Measurements from ENCODE around the gene MRPL58.
"Not testable (repeated sequence)": the region's sequence is repeated elsewhere in the genome, so short reads cannot be mapped to it uniquely, and the experiment has no call there.

Gene MRPL58

DNA sequence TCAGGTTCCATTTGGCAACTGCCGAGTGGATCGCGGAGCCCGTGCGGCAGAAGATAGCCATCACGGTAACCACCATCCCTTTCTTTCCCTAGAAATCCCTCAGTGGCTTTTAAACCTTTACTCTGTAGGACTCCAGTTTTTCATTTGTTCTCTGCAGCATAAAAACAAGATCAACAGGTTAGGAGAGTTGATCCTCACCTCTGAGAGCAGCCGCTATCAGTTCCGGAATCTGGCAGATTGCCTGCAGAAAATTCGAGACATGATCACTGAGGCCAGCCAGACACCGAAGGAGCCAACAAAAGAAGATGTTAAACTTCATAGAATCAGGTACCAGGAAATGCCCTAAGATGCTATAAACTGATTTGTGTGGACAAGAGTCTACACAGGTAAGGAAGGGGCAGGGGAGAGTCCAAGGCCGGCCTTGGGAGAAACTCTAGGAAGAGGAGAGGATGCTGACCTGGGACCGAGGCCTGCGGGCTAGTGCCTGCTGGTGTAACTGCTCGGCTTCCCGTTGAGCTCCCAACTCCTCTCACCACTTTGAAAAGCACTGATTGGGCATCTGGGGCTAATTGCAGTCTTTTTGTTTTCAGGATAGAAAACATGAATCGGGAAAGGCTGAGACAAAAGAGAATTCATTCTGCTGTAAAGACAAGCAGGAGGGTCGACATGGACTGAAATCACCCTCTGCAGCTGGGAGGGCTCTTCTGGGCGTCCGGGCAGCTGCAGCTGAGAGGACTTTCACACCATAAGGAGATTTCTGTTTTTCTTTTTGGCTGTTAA is 8.1 kb downstream of the MRPL58 start:
- no peak for TF ChIP-seq ZFX (IDR thresholded peaks at IDR 0.05)
- TF ChIP-seq, protein P1, sequence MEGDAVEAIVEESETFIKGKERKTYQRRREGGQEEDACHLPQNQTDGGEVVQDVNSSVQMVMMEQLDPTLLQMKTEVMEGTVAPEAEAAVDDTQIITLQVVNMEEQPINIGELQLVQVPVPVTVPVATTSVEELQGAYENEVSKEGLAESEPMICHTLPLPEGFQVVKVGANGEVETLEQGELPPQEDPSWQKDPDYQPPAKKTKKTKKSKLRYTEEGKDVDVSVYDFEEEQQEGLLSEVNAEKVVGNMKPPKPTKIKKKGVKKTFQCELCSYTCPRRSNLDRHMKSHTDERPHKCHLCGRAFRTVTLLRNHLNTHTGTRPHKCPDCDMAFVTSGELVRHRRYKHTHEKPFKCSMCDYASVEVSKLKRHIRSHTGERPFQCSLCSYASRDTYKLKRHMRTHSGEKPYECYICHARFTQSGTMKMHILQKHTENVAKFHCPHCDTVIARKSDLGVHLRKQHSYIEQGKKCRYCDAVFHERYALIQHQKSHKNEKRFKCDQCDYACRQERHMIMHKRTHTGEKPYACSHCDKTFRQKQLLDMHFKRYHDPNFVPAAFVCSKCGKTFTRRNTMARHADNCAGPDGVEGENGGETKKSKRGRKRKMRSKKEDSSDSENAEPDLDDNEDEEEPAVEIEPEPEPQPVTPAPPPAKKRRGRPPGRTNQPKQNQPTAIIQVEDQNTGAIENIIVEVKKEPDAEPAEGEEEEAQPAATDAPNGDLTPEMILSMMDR (conservative IDR thresholded peaks at IDR 0.05) = no peak
- H3K27ac ChIP-seq = peak overlapping the region; percentile 75

DNA sequence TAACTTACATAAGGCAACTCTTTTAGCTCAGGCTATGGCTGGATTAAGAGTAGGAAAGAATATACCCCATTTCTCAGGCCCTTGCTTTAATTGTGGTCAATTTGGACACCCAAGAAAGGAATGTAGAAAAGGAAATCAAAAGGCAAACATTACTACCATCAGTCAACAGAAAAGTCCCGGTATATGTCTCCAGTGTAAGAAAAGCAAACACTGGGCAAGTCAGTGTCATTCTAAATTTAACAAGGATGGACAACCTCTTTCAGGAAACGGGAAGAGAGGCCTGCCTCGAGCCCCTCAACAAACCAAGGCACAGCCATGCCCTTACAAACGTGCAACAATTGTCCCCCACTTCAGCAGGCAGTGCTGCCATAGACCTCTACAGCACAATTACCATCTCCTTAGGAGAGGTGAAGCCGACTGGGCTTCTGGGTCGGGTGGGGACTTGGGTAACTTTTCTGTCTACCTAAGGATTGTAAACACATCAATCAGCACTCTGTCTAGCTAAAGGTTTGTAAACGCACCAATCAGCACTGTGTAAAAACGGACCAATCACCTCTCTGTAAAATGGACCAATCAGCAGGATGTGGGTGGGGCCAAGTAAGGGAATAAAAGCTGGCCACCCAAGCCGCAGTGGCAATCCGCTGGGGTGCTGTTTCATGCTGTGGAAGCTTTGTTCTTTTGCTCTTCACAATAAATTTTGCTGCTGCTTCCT is 12.4 kb downstream of the MRPL58 start:
- peak overlapping the region; percentile 6; the same call in 1 of the 2 replicates for H3K27ac ChIP-seq
- no peak for TF ChIP-seq ZFX (IDR thresholded peaks at IDR 0.05)
- TF ChIP-seq, protein P1 (conservative IDR thresholded peaks at IDR 0.05) = no peak

DNA sequence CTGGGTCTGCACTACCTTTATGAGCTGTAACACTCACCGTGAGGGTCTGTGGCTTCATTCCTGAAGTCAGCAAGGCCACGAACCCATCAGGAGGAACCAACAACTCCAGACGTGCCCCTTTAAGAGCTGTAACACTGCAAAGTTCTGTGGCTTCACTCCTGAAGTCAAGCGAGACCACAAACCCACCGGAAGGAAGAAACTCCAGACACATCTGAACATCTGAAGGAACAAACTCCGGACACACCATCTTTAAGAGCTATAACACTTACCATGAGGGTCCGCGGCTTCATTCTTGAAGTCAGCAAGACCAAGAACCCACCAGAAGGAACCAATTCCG is 12.9 kb downstream of the MRPL58 start:
- H3K27ac ChIP-seq = not testable (repeated sequence)

DNA sequence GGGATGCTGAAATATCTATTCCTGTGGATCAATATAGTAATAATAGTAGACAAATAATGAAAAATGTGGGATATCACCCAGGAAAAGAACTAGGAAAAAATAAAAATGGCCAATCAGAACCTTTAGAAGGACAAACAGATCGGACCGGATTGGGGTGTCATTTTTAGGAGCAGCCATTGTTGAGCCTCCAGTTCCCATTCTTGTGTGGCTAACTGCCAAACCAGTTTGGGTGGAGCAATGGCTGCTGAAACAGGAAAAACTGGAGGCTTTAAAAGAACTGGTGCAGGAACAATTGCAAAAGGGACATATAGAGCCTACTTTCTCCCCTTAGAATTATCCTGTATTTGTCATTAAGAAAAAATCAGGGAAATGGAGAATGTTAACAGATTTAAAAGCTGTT is 14.2 kb downstream of the MRPL58 start:
- not testable (repeated sequence) for H3K27ac ChIP-seq

DNA sequence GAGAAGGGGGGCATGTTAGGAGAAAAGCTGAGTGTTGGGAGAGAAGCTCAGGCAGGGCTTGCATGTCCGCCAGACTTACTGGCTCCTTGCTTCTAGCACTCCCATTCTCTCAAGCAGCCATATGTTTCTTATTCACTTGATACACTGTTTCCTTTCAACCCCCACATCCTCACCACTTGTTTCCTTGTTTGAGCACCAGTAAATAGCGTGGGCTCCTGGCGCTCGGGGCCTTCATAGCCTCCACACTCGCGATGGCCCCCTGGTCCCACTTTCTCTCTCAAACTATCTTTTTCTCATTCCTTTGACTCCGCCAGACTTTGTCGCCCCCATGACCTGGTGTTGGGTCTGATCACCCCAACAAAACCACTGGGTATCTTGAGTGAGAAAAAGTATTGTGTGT is 17.7 kb downstream of the MRPL58 start:
- no peak overlapping the region for H3K27ac ChIP-seq
- TF ChIP-seq ZFX (IDR thresholded peaks at IDR 0.05) = no peak
- TF ChIP-seq, protein P1 (conservative IDR thresholded peaks at IDR 0.05) = no peak

DNA sequence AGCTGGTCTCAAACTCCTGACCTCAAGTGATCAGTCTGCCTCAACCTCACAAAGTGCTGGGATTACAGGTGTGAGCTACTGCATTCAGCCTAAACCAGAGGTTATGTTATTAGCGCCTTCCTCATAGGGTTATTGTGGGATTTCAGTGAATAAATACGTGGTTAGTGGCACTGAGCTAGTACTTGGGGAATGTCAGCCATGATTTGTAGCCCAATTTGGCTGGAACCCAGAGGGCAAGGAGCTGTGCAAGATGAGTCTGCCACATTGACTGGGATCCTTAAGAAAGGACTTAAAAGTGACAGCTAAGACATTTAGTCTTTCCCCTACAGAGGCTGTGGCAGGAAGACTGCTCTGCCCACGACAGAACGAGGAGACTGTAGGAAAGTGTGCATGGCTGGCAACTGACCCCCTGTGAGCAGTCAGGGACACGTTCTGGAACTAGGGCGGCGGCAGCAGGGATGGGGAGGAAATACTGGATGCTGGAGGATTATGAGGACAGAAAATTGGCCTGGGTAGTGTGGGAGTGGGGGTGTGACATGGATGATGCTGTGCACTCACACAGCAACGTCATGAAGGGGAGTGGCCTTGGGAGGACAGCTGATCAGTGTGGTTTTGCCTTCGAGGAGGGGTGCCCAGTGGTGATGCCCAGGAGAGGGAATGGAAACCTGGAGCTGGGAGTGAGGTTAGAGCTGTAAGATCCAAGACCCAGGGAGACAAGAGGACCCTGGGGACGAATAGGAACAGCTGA is 19.7 kb downstream of the MRPL58 start:
- TF ChIP-seq, protein P1 (conservative IDR thresholded peaks at IDR 0.05) = no peak
- no peak for TF ChIP-seq ZFX (IDR thresholded peaks at IDR 0.05)
- H3K27ac ChIP-seq = no peak overlapping the region

DNA sequence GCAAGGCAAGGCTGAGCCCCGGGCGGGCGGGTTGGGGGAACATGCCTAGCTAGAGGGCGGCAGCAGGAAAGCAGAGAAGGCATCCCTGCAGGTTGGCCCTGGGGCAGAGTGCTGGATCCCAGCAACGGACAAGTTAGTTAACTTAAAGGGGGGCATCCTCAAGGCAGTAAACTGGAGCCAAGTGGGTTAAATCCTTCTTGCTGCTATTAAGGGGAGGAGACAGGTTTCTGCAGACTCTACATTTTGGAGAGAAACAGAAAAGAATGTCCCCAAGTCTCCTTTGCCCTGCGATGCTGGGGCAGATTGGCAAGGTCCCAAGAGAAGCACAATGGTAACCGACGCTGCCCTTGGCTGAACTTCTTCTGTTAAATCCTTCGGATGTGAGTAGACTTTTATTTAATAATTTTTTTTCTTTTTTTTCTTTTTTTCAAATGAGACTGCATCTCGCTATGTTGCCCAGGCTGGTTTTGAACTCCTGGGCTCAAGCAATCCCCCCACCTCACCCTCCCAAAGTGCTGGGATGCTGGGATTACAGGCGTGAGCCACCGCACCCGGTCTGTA is 20.3 kb downstream of the MRPL58 start:
- no peak for TF ChIP-seq ZFX (IDR thresholded peaks at IDR 0.05)
- TF ChIP-seq, protein P1 (conservative IDR thresholded peaks at IDR 0.05) = no peak
- H3K27ac ChIP-seq = no peak overlapping the region
